ENCODE measurements around the gene NF2.

GRCh38 chr22:29670626-29671025, 67.2 kb downstream of the NF2 start:
- TF ChIP-seq SUZ12 (IDR thresholded peaks at IDR 0.05; ENCODE audit: extremely low read depth, insufficient read depth, insufficient read length): no peak
- no peak for TF ChIP-seq YY1 (IDR thresholded peaks at IDR 0.05; ENCODE audit: insufficient read depth, insufficient read length)
- no peak for TF ChIP-seq ZNF274 (IDR thresholded peaks at IDR 0.05; ENCODE audit: low read depth, low read length)

Measured in NT2/D1 (cell line).